HFFc6 (cell line): Measurements from ENCODE around the gene KCNF1. TPM values are rescaled to one million over a fixed set of nuclear protein-coding genes. Genes with fewer than 3 reads are reported as not detected.

Experiments used
- DNase-seq: peaks from one replicate; pipeline ENCODE4 v3.0.0-alpha.2; 2018
- H3K27ac Mint-ChIP-seq: 2 replicates; pipeline ENCODE4 v1.8.0; 2020; ENCODE audit warnings: mild to moderate bottlenecking, mixed read lengths
- H3K27me3 Mint-ChIP-seq: 2 replicates; pipeline ENCODE4 v1.8.0; 2021; ENCODE audit warnings: mild to moderate bottlenecking, moderate library complexity, mixed read lengths; ENCODE audit not compliant: insufficient read depth
- H3K36me3 Mint-ChIP-seq: 2 replicates; pipeline ENCODE4 v1.8.0; 2021; ENCODE audit warnings: low read depth, mixed read lengths
- H3K4me1 Mint-ChIP-seq: 2 replicates; pipeline ENCODE4 v1.8.0; 2020; ENCODE audit warnings: low read depth, mixed read lengths
- H3K4me3 Mint-ChIP-seq: 2 replicates; pipeline ENCODE4 v1.8.0; 2020; ENCODE audit warnings: mild to moderate bottlenecking, moderate library complexity, mixed read lengths
- H3K9me3 Mint-ChIP-seq: 2 replicates; pipeline ENCODE4 v1.8.0; 2020; ENCODE audit warnings: mild to moderate bottlenecking, mixed read lengths
- total RNA-seq, 6 experiments: library from RNA; stranded (reverse); fragmentation: NEBNext Ultra II Directional; extraction: Animal tissue kit (Norgen Biotek cat#: 25700); gene quantifications; 2 replicates in 1 of 6; 3 replicates in 5 of 6; pipeline ENCODE4 v1.2.3, GENCODE V29; 2021
- TF ChIP-seq, protein P1 (sequence below): fragments of 200-600 bp; sonication (generic); IDR thresholded peaks from 2 replicates; pipeline ENCODE4 v1.5.0; 2021; ENCODE audit warnings: antibody characterized with exemption, mild to moderate bottlenecking

KCNF1 gene
- total RNA-seq, 6 experiments from 2014 or later, result 0.14 to 0.26 (median 0.18) TPM; not detected in 3

DNA sequence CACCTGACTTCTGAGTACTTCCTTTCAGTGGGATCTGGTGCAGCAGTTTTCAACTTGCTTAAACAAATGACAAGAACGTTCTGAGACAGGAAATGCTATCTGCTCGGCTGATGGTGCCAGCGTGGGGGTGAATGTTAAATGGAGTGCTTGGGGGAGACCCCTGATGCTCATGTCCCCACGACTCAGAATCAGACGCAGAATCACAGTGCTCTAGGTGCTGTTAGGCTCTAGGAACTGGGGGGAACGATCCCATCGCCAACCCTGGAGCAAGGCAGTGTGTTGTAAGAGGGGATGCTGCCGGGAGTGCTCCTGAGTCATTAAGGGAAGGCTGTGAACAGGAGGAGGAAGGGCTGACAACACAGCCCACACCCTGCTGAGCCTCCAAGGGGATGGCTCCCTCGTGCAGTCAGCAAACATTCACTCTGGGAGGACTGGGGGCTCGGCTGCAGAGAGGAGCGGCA, 34.1 kb upstream of the KCNF1 start:
- peak overlapping the region; percentile 72 for H3K4me3 Mint-ChIP-seq
- H3K36me3 Mint-ChIP-seq, result peaks cover 3% of the 10 kb centered on the region
- TF ChIP-seq, protein P1, sequence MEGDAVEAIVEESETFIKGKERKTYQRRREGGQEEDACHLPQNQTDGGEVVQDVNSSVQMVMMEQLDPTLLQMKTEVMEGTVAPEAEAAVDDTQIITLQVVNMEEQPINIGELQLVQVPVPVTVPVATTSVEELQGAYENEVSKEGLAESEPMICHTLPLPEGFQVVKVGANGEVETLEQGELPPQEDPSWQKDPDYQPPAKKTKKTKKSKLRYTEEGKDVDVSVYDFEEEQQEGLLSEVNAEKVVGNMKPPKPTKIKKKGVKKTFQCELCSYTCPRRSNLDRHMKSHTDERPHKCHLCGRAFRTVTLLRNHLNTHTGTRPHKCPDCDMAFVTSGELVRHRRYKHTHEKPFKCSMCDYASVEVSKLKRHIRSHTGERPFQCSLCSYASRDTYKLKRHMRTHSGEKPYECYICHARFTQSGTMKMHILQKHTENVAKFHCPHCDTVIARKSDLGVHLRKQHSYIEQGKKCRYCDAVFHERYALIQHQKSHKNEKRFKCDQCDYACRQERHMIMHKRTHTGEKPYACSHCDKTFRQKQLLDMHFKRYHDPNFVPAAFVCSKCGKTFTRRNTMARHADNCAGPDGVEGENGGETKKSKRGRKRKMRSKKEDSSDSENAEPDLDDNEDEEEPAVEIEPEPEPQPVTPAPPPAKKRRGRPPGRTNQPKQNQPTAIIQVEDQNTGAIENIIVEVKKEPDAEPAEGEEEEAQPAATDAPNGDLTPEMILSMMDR, result no peak
- peaks cover 35% of the 10 kb centered on the region for H3K4me1 Mint-ChIP-seq
- peaks cover 3% of the 10 kb centered on the region for H3K9me3 Mint-ChIP-seq
- H3K27ac Mint-ChIP-seq, result 0 out of 2 replicates have a peak overlapping the region, but pooled peaks have one; percentile 17
- peaks cover 3% of the 10 kb centered on the region; the same call in 1 of the 2 replicates for H3K27me3 Mint-ChIP-seq
- DNase-seq, result no peak

DNA sequence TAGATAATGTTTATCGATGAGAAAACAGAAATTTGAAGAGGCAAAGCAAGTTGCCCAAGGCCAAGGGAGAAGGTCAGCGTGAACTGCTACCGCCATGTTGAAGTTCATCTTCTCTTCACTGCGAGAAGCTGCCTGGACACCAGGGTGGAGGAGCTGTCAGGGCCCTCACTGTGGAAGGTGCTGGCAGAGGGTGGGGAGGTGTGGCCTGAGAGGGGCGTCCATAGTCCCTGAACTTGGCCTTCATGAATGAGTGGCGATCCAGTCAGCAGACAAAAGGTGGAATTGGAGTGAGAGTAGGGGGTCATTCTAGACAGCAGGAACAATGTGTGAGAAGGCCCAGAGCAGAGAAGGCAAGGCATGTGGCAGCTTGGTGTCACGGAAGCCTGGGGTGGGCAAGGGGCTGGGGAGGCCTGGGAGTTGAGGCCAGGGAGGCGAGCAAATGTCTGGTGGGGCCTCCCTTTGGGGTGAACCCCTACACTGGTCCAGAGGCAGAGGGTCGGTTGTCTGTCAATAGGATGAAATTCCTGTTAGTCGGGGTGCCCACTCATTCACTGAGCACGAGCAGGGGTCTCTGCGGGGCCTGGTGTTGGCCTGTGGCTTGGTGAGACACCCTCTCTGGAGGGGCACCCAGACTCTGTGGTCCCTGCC, 33.3 kb upstream of the KCNF1 start:
- peaks cover 28% of the 10 kb centered on the region for H3K4me1 Mint-ChIP-seq
- H3K27ac Mint-ChIP-seq, result no peak overlapping the region
- no peaks in the 10 kb centered on the region for H3K36me3 Mint-ChIP-seq
- peaks cover 9% of the 10 kb centered on the region for H3K27me3 Mint-ChIP-seq
- H3K4me3 Mint-ChIP-seq, result no peak overlapping the region
- no peaks in the 10 kb centered on the region for H3K9me3 Mint-ChIP-seq
- DNase-seq, result no peak
- TF ChIP-seq, protein P1, result no peak

DNA sequence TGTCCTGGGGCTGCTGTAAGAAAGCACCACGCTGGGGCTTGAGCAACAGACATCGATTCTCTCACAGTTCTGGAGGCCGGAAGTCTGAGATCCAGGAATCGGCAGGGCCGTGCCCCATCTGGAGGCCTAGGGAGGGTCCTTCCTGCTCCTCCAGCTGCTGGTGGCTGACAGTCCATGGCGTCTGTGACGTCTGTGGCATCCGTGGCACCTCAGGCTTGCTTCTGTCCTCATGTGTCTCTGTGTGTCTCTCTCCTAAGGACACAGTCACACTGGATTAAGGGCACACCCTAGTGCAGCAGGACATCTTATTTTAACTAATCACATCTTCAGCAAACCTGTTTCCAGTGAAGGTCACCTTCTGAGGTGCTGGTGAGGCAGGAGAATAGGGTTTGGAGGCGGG, 32.6 kb upstream of the KCNF1 start:
- TF ChIP-seq, protein P1, result no peak
- no peak for DNase-seq
- no peaks in the 10 kb centered on the region for H3K9me3 Mint-ChIP-seq
- H3K4me3 Mint-ChIP-seq, result no peak overlapping the region
- no peak overlapping the region for H3K27ac Mint-ChIP-seq
- H3K36me3 Mint-ChIP-seq, result no peaks in the 10 kb centered on the region
- peaks cover 28% of the 10 kb centered on the region for H3K4me1 Mint-ChIP-seq
- peaks cover 17% of the 10 kb centered on the region for H3K27me3 Mint-ChIP-seq

DNA sequence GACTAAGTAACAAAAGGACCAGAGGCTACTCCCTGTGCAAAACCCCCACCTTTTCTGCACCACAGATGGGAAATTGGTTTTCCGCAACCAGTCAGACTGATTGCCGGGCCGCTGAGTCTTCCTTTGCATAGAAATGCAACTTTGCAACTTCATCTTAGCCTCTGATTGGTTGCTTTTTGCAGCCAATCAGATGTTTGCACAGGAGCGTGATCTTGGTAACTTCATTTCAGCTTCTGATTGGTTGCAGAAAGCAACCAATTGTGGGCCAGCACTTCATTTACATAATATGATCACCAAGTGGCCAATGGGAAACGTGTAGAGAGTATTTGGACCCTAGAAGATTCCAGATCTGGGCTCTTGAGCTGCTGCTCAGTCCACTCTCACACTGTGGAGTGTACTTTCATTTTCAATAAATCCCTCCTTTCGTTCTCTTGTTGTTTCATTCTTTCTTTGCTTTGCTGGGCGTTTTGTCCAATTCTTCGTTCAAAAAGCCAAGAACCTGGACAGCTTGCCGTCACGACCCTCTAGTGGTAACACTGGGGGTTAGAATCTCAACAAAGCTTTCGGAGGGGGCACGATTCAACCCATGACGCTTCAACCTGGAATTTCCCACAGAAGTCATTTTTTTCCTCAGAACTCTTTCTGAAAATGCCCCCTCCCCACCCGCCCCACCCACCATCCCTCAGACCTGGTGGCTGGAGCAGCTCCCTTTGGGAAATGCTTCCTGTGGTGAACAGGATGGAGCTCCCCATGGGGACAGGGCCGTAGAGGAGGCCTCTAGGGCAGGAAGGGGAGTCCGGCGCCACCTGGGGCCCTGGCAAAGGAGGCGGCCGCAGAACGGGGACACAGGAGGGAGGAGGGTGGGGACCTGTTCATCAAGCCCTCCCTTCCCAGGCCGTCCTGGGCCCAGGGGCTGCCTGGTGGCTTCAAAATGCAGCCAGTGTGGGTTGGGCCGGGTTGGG, 31.8 kb upstream of the KCNF1 start:
- Mint-ChIP-seq H3K27ac (no peak overlapping the region), H3K27me3 (peaks cover 17% of the 10 kb centered on the region), H3K9me3 (no peaks in the 10 kb centered on the region), H3K4me1 (peaks cover 27% of the 10 kb centered on the region), H3K4me3 (no peak overlapping the region), H3K36me3 (no peaks in the 10 kb centered on the region)
- no peak for DNase-seq
- TF ChIP-seq, protein P1, result peak; percentile 18; the same call in 1 of the 2 replicates

DNA sequence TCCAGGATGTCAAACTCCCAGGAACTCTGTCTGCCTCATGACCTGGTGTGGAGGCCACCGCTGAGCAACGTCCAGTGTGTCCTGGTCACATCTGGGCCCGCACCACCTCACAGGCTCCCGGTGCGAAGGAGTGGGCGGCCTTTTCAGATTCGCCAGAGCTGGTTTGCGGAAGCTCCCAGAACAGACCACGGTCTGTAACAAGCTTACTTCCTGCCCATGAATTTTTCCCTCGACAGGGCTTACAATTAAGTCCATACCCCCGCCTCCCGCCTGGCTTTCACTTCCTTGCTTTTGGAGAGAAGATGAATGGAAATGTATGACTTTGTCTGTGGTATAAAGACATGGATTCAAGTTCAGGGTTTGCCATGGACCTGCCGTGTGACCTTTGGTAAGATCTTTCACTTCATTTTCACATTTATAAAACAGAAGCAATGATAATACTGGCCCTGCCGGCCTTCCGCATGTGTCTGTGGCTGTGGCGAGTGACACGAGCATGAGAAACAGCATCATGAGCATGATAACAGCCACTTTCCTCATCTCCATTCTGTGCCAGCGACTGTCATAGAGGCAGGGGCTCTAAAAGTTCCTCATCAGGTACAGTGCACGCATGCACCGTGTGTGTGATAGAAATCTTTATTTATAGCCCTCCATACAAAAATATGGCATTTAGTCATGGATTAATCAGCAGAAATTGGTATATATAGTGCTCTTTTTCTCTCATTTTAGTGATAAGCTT, 31.0 kb upstream of the KCNF1 start:
- peaks cover 27% of the 10 kb centered on the region for H3K4me1 Mint-ChIP-seq
- TF ChIP-seq, protein P1, result no peak
- no peak overlapping the region for H3K4me3 Mint-ChIP-seq
- no peaks in the 10 kb centered on the region for H3K9me3 Mint-ChIP-seq
- no peaks in the 10 kb centered on the region for H3K36me3 Mint-ChIP-seq
- H3K27ac Mint-ChIP-seq, result no peak overlapping the region
- peaks cover 21% of the 10 kb centered on the region for H3K27me3 Mint-ChIP-seq
- no peak for DNase-seq
